Right ventricle myocardium superior (tissue), 1 donor: Measurements from ENCODE around the gene ANHX. TPM values are rescaled to one million over a fixed set of nuclear protein-coding genes. Genes with fewer than 3 reads are reported as not detected.

ENCODE experiments used
- ATAC-seq: fragments of 200-7000 bp; cut with Tn5 transposase; one replicate; pipeline ENCODE4 v1.9.1; 2020; ENCODE audit warnings: mild to moderate bottlenecking; ENCODE audit not compliant: poor library complexity
- DNase-seq: peaks from one replicate; pipeline ENCODE4 v3.0.0-alpha.2; 2020
- intact Hi-C: fragments of 100-400 bp; cut with DNase I; formaldehyde crosslinking; loops from one replicate; pipeline ENCODE4 v1.11.2; 2022
- total RNA-seq: library from RNA; stranded (reverse); fragmentation: NEBNext Ultra II Directional; extraction: Animal tissue kit (Norgen Biotek cat#: 25700); gene quantifications from one replicate; pipeline ENCODE4 v1.2.1, GENCODE V29; 2021
- donor health status: DM: no; HTN: yes; CAD: no; lungs with severe emphysema.

Gene ANHX
- total RNA-seq, 1 donor from 2014 or later: not detected

DNA sequence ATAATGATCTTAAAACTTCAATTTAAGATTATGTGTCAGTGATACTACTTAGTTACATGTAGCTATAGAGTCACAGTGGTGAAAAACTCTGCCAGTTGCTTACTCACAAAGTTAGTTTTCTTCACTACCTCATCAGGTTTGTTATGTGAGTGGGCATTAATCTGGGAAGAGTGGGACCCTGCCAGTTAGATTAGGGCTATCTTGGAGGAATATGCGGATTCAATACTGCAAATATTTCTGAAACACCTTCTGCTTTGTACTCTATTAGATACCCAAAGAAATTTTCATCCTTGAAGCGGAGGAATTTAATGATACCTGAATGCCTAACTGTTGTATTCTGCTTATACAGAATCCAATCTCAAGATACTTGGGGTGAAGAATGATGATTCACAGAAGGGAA, 29.3 kb downstream of the ANHX start:
- intact Hi-C loops: no loop called here
- ATAC-seq: no peak
- DNase-seq: no peak

DNA sequence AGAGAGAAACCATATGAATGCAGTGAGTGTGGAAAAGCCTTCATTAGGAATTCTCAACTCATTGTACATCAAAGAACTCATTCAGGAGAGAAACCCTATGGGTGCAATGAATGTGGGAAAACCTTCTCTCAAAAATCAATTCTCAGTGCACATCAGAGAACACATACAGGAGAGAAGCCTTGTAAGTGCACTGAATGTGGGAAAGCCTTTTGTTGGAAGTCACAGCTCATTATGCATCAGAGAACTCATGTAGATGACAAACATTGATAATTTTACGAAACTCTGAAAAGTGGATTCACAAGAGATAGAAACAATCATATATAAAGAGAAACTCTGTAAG, 31.4 kb downstream of the ANHX start:
- DNase-seq (no peak), ATAC-seq (no peak)
- intact Hi-C loops: no loop called here

DNA sequence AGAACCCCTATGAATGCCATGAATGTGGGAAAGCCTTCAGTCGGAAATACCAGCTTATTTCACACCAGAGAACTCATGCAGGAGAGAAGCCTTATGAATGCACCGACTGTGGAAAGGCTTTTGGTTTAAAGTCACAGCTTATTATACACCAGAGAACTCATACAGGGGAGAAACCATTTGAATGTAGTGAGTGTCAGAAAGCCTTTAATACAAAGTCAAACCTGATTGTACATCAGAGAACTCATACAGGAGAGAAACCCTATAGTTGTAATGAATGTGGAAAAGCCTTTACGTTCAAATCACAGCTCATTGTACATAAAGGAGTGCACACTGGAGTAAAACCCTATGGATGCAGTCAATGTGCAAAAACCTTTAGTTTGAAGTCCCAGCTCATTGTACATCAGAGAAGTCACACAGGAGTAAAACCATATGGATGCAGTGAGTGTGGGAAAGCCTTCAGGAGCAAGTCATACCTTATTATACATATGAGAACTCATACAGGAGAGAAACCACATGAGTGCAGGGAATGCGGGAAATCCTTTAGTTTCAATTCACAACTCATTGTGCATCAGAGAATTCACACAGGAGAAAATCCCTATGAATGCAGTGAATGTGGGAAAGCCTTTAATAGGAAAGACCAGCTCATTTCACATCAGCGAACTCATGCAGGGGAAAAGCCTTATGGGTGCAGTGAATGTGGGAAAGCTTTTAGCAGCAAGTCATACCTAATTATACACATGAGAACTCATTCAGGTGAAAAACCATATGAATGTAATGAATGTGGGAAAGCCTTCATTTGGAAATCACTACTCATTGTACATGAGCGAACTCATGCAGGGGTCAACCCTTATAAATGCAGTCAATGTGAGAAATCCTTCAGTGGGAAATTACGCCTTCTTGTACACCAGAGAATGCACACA, 32.1 kb downstream of the ANHX start:
- intact Hi-C loops: no loop called here
- DNase-seq (no peak), ATAC-seq (no peak)

DNA sequence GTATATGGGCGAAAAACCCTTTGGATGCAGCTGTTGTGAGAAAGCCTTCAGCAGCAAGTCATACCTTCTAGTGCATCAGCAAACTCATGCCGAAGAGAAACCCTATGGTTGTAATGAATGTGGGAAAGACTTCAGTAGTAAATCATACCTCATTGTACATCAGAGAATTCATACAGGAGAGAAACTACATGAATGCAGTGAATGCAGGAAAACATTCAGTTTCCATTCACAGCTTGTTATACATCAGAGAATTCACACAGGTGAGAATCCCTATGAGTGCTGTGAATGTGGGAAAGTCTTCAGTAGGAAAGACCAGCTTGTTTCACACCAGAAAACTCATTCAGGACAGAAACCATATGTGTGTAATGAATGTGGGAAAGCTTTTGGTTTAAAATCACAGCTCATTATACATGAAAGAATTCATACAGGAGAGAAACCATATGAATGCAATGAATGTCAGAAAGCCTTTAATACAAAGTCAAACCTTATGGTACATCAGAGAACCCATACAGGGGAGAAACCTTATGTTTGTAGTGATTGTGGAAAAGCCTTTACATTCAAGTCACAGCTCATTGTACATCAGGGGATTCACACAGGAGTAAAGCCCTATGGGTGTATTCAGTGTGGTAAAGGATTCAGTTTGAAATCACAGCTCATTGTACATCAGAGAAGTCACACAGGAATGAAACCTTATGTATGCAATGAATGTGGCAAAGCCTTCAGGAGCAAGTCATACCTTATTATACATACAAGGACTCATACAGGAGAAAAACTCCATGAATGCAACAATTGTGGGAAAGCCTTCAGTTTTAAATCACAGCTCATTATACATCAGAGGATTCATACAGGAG, 33.0 kb downstream of the ANHX start:
- DNase-seq (no peak), ATAC-seq (no peak)
- intact Hi-C loops: no loop called here

DNA sequence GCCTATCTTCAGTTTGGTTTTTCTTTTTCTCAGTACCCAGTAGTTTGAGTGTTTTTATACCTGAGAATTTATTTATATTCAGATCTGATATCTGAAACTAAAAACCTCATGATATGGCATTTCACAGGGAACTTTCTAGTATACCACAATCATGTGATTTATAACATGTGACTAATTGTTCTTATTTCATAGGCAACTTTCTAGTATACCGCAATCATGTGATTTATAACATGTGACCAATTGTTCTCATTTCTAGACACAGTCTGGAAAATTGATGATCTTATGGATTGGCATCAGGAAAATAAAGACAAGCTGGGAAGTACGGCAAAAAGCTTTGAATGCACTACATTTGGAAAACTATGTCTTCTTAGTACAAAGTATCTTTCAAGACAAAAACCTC, 33.8 kb downstream of the ANHX start:
- no peak for DNase-seq
- intact Hi-C loops: no loop called here
- ATAC-seq: no peak

DNA sequence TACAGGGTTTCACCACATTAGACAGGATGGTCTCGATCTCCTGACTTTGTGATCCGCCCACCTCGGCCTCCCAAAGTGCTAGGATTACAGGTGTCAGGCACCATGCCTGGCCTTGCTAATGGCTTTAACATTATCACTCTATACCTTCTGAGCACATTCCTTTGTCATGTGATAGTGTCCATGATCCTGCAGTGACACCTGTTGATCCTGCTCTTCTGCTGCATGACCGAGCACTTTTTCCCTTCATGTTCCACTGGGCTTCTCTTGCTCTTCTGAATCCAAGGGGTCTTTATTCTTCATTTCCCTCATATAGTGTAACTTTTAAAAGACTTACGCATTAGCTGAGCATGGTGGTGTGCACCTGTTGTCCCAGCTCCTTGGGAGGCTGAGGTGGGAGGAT, 42.8 kb downstream of the ANHX start:
- intact Hi-C loops: no loop called here
- no peak for ATAC-seq

DNA sequence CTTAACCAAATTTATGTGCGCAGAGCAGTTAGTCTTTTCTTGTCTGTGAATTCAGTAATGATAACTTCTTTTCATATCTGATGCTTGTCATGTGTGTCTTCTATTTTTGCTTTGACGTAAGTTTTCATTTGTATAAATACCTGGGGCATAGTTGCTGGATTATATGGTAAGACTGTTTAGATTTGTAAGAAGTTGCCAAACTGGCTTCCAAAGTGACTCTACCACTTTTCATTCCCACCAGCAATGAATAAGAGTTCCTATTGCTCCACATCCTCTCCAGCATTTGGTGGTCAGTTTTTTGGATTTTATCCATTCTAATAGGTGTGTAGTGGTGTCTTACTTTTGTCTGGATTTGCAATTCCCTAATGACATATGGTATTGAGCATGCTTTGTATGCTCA, 45.5 kb downstream of the ANHX start:
- no peak for DNase-seq
- intact Hi-C loops: no loop called here
- no peak for ATAC-seq

More for the DNA sequence above, 42.8 kb downstream of the ANHX start:
- no peak for DNase-seq

DNA sequence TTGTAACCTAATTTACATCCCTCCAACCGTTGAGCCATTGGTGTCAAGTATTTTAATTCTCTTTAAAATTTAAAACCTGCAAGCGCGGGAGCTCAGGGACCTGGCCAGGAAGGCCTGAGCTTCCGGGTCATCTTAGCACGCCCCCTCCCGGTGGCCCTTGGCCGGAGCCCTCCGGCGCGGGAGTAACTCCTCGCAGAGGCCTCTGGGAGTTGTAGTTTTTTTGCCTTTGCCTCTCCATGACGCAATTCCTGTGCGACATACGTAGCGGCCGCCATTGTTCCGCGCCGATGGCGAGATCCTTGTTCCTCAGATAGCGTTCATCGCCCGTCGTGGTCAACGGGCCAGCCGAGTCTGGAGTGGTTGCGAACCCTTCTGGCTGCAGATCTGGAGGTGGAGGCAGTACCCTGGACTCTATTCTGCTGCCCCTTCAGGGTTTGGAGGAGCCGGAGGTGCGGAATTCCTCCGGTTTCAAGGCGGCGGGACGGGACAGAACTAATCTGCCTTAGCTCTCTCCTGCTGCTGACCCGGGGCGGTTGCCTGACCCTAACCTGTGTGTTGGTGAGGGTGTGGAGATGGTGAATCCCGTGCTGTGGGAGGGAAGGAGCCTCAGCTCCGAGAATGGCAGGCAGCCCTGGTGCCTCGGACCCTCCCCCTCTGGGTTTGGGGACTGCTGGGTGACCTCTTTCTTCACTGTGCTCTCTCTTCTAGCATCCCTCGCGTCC, 54.3 kb downstream of the ANHX start, which contains the start of gene ZNF268:
ZNF268 (plus strand) TSS at position 258 of the 722 bp plus-strand sequence. CDS start 503 bp downstream, outside the sequence.
- intact Hi-C loops: no loop called here
- ATAC-seq (peak; percentile 99), DNase-seq (peak; percentile 95)

DNA sequence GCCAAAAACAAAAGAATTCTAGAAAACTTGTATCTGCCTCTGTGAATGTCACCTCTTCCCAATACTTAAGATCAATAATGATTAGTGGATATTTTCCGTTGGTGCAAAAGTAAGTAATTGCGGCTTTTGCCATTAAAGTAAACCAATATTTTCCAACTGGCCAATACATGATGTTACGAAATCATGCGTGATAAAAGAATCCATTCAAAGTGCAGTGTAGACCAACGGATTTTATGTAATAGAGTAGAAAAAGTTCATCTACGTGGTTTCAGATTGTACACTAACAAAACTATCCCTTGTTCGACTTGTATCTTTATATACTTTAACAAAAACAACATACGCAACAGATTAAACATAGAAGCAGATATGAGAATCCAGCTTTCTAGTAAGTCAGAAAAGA, 55.0 kb downstream of the ANHX start:
- ATAC-seq (no peak), DNase-seq (no peak)
- intact Hi-C loops: no loop called here

DNA sequence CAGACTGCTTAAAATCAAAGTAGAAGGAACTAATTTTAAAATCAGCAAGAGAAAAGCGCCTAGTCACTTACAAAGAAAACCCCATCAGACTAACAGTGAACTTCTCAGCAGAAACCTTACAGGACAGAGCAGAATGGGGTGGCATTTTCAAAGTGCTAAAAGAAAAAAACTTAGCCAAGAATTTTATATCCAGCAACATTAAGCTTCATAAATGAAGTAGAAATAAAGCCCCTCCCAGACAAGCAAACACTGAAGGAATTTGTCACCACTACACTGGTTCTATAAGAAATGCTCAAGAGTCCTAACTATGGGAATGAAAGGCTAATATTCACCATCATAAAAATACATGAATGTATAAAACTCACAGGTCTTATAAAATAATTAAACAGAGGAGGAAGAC, 60.8 kb downstream of the ANHX start:
- ATAC-seq: no peak
- intact Hi-C loops: no loop called here
- no peak for DNase-seq

DNA sequence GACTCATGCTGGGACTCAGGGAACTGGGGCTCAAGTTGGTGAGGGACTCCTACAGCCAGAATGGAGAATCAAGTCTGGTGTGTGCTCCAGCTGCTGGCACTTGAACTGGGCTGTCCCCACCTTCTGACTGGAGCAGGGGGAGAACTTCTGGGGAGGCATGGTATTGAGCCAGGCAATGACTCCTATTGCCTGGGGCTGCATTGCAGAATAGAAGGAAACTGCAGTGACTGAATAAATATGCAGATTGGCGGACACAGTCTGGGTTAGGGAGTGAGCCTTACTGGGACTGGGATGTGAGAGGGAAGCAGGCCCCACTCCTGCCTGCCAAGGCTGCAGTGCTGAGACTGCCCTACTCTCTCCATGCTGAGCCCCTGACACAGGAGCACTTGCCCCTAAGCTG, 63.2 kb downstream of the ANHX start:
- intact Hi-C loops: no loop called here
- DNase-seq (no peak), ATAC-seq (no peak)

Other genes with a start within 250 kb of the ANHX start
- 2.6 TPM for gene ZNF26, start 249.5 kb downstream of the ANHX start, total RNA-seq
- gene ZNF84, start 198.4 kb downstream of the ANHX start, total RNA-seq: 16.9 TPM
- 6.1 TPM for gene ZNF140, start 155.0 kb downstream of the ANHX start, total RNA-seq
- 1.0 TPM for gene ZNF891, start 105.6 kb downstream of the ANHX start, total RNA-seq
- gene ZNF10, start 105.2 kb downstream of the ANHX start, total RNA-seq: 5.2 TPM
- gene ZNF268, start 54.4 kb downstream of the ANHX start, total RNA-seq: 7.6 TPM